ENCODE data around the gene SLC25A53.

Gene SLC25A53

GRCh38 chrX:104156630-104157529 is at the start of gene SLC25A53:
Gene SLC25A53, minus strand, starts transcription at chrX:104157009. Its CDS starts 51,752 bp downstream, at chrX:104105257.
- peak; percentile 66 for DNase-seq

- no peak for DNase-seq
Observed at GRCh38 chrX:104205548-104205947, 48.7 kb upstream of the SLC25A53 start.

- DNase-seq: no peak
Observed at GRCh38 chrX:104195489-104196084, 38.8 kb upstream of the SLC25A53 start.

GRCh38 chrX:104195013-104195412 is 38.2 kb upstream of the SLC25A53 start:
- no peak for DNase-seq

- DNase-seq: no peak
Observed at GRCh38 chrX:104193485-104193884, 36.7 kb upstream of the SLC25A53 start.

- no peak for DNase-seq
Observed at GRCh38 chrX:104189837-104190236, 33.0 kb upstream of the SLC25A53 start.

GRCh38 chrX:104187931-104188330 is 31.1 kb upstream of the SLC25A53 start:
- DNase-seq: no peak

- DNase-seq: no peak
Observed at GRCh38 chrX:104183685-104184084, 26.9 kb upstream of the SLC25A53 start.

- no peak for DNase-seq
Observed at GRCh38 chrX:104173841-104174240, 17.0 kb upstream of the SLC25A53 start.

- DNase-seq: no peak
Observed at GRCh38 chrX:104172788-104173187, 16.0 kb upstream of the SLC25A53 start.

GRCh38 chrX:104172121-104172520 is 15.3 kb upstream of the SLC25A53 start:
- DNase-seq: no peak

GRCh38 chrX:104168127-104168526 is 11.3 kb upstream of the SLC25A53 start:
- DNase-seq: no peak

GRCh38 chrX:104166735-104167436 is 10.1 kb upstream of the SLC25A53 start:
- DNase-seq: peak; percentile 3

GRCh38 chrX:104165894-104166734 is 9.3 kb upstream of the SLC25A53 start, which contains the start of gene FAM199X:
Gene FAM199X, plus strand, starts transcription at chrX:104166453. Its CDS starts 333 bp downstream, at chrX:104166786.
- peak; percentile 78 for DNase-seq

- DNase-seq: no peak
Observed at GRCh38 chrX:104151037-104151436, 5.8 kb downstream of the SLC25A53 start.

GRCh38 chrX:104141087-104141760 is 15.6 kb downstream of the SLC25A53 start:
- no peak for DNase-seq

GRCh38 chrX:104137496-104137895 is 19.3 kb downstream of the SLC25A53 start:
- no peak for DNase-seq

- DNase-seq: peak; percentile 30
Observed at GRCh38 chrX:104136241-104137019, 20.4 kb downstream of the SLC25A53 start.

GRCh38 chrX:104135677-104136076 is 21.1 kb downstream of the SLC25A53 start:
- DNase-seq: no peak

- no peak for DNase-seq
Observed at GRCh38 chrX:104134583-104135261, 22.1 kb downstream of the SLC25A53 start.

All from activated CD4-positive, alpha-beta T cell treated with anti-CD3 and anti-CD28 coated beads, Interleukin-2, amount 50 U/mL, for 1 hour (primary cell).